HG03095 (cell line): ENCODE results near the gene GALC.

Experiments
- ATAC-seq: cut with Tn5 transposase; IDR thresholded peaks from one replicate; pipeline ENCODE4 v1.9.1; 2021; ENCODE audit warnings: moderate library complexity; ENCODE audit not compliant: unreplicated experiment

Gene GALC

DNA sequence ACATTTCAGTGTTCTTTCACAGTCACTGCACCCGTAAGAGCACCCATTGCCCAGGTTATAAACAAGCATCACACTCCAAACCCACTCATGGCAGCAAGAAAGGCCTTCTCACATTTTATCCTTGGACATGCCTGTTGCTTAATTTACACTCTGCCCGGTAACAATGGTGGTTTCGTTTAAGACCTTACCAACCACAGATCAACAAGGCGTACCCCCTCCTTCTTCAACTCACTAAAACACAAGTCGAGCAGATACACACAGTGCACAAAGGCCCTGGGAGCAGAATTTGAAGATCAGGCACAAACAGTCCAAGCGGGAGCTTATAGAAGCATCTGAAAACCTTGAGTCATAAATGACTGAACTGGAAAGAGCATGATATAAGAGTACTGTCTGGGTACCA lies 98.1 kb downstream of the GALC start:
- no peak for ATAC-seq

DNA sequence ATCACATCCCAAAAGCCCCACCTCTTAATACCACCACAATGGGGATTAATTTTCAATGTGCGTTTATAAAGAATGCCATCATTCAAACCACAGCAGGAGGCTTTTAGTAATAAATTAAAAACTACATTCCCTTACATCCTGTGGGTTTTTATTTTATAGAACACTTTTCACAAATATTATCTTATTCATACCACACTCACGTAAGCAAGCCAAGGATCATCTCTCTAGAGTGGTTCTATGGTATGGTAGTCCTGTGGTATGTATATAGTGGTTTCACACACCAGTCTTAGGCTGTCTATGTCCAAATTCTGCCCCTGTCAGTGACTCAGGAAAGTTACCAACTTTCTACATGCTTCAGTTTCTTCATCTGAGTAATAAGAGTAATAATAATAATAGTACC lies 100.2 kb downstream of the GALC start:
- no peak for ATAC-seq

DNA sequence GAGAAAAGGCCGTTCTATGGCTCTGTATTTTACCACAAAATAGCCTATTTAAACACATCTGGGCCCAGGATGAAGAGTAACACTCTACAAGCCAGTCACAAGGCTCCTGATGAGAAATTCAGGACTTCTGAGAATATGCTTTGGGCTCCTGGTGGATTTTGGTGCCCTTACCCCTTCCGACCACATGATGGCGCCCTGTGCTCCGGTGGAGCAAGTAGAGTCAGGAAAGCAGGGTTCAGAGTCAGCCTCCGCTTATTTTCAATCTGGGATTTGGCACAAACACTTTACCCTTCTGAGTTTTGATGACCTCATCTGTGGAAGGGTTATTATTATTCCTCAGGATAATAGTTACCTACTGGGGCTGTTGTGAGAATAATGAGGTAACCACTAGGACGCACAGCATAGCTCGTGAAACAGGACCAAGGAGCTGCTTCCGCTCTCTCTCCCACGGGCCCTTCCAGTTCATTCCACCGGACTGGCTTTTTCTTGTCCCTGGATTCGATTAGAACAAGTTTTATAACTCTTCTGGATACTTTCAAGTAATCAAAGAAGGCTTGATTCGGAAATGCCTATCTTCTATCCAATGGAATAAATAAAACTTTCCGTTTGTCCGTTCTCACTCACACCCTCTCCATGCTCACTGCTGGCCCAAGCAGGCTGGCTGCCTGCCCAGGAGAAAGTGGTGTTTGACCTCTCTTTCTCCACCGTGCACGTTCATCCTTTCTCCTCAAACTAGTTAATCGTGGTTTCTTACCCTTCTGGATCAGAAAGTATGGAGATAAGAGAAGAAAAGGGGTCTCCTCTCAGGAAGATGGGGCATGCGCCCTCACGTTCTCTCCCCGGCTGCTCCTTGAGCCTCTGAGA lies 104.6 kb downstream of the GALC start:
- ATAC-seq, result no peak

DNA sequence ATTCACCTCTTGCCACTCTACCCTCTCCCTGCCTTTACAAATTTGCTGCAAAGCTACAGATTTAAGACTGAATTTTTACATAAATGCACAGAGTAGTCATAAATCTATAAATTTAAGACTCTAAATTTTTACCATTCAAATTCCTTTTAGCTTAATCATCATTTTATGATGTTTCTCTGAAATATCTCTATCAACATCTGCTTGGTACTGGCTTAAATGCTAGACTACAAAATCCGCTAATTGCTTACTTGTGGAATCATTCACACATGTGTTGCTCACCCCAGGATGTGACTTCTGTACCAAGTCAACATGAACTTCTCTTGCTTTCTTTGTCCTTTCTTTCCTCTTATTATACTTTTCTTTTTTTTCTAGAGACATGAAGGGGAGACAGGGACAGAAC lies 109.2 kb downstream of the GALC start:
- no peak for ATAC-seq
